K562 (cell line): ENCODE results near the gene CYB5RL. TPM values are rescaled to one million over a fixed set of nuclear protein-coding genes. Genes with fewer than 3 reads are reported as not detected.

ENCODE experiments used
- ATAC-seq: fragments of 200-7000 bp; cut with Tn5 transposase; 3 replicates; pipeline ENCODE4 v1.9.1; 2020; ENCODE audit warnings: moderate library complexity
- BruUV-seq: library from RNA; stranded (reverse); fragments of 400-500 nt; replicated peaks from 2 replicates; lab custom pipeline; 2021; lab: Mats Ljungman, UMichigan
- CTCF ChIA-PET: fragments of 300-600 bp; formaldehyde crosslinking; extraction: SDS; loops from one replicate; lab custom pipeline; 2021; ENCODE audit warnings: low intra/inter-chr PET ratio; lab: Yijun Ruan, JAX
- POLR2A ChIA-PET: fragments of 300-600, 350-650 bp; sonication (Branson Sonifier 250); formaldehyde crosslinking; extraction: SDS; loops from one replicate; lab custom pipeline; 2021; ENCODE audit warnings: antibody characterized with exemption, inconsistent platforms; lab: Yijun Ruan, JAX
- DNase-seq, 4 experiments: peaks; one replicate each; pipeline versions ENCODE4 v3.0.0 to v3.0.0-alpha.2; 2011 to 2018; ENCODE audit warnings: low spot score in 3 of 4, mixed read lengths in 3 of 4; ENCODE audit errors: extremely low read depth in 1 of 4
- FAIRE-seq: peaks from 2 replicates; lab custom pipeline; 2011; peaks lifted over from hg19 to GRCh38; lab: Jason Lieb, UNC
- H2AFZ ChIP-seq: 2 replicates; pipeline ENCODE4 v1.6.0; 2011; ENCODE audit warnings: low read depth, low read length, control low read depth, inconsistent platforms
- H3K27ac ChIP-seq: fragments of 200-600 bp; 3 replicates; pipeline ENCODE4 v1.8.0; 2011; ENCODE audit warnings: low read depth, mild to moderate bottlenecking, control low read depth, inconsistent platforms, low read length, moderate library complexity, mixed read lengths; ENCODE audit errors: extremely low read depth
- H3K27me3 ChIP-seq, 2 experiments: fragments of 300-600 bp in 1 of 2; 2 replicates in 1 of 2; 3 replicates in 1 of 2; pipeline versions ENCODE4 v1.6.0 to v1.8.0; 2011; ENCODE audit warnings: inconsistent platforms in 2 of 2, low read length in 2 of 2, mild to moderate bottlenecking in 1 of 2, mixed read lengths in 1 of 2, moderate library complexity in 1 of 2; ENCODE audit not compliant: control insufficient read depth in 2 of 2, insufficient read depth in 2 of 2
- H3K36me3 ChIP-seq: fragments of 300-600 bp; 3 replicates; pipeline ENCODE4 v1.8.0; 2011; ENCODE audit warnings: mild to moderate bottlenecking, low read length, inconsistent platforms; ENCODE audit not compliant: control insufficient read depth, insufficient read depth
- H3K4me1 ChIP-seq, 2 experiments: fragments of 200-600 bp in 1 of 2; replicated peaks in 1 of 2; 2 replicates in 1 of 2; 3 replicates in 1 of 2; pipeline versions ENCODE4 v1.5.1 to v1.8.0; 2011; ENCODE audit warnings: inconsistent platforms in 2 of 2, low read length in 2 of 2, mild to moderate bottlenecking in 1 of 2, mixed read lengths in 1 of 2, moderate library complexity in 1 of 2; ENCODE audit not compliant: control insufficient read depth in 2 of 2, insufficient read depth in 2 of 2
- H3K4me2 ChIP-seq: 2 replicates; pipeline ENCODE4 v1.6.1; 2011; ENCODE audit warnings: low read length, control low read depth, inconsistent platforms, mixed read lengths; ENCODE audit not compliant: insufficient read depth
- H3K4me3 ChIP-seq: fragments of 200-600 bp; sonication (generic), shearing (Covaris generic); 2 replicates; pipeline ENCODE4 v1.5.1; 2016; ENCODE audit warnings: control low read depth, inconsistent platforms
- H3K79me2 ChIP-seq: fragments of 200-600 bp; 3 replicates; pipeline ENCODE4 v1.8.0; 2011; ENCODE audit warnings: low read length, inconsistent platforms; ENCODE audit not compliant: control insufficient read depth, insufficient read depth
- H3K9ac ChIP-seq, 2 experiments: 2 replicates each; pipeline versions ENCODE4 v1.6.0 to v1.6.1; 2011; ENCODE audit warnings: low read depth in 2 of 2, low read length in 2 of 2, control low read depth in 1 of 2, inconsistent platforms in 1 of 2, mild to moderate bottlenecking in 1 of 2, mixed read lengths in 1 of 2; ENCODE audit not compliant: insufficient read depth in 1 of 2
- H3K9me1 ChIP-seq: one replicate; pipeline ENCODE4 v1.6.0; 2011; ENCODE audit warnings: inconsistent platforms, mild to moderate bottlenecking, low read length, moderate library complexity; ENCODE audit not compliant: control insufficient read depth, insufficient read depth
- H3K9me3 ChIP-seq: replicated peaks from 2 replicates; pipeline ENCODE4 v1.5.1; 2011; ENCODE audit warnings: low read depth, low read length, inconsistent platforms; ENCODE audit not compliant: control insufficient read depth, insufficient read depth
- H4K20me1 ChIP-seq: replicated peaks from 2 replicates; pipeline ENCODE4 v1.6.1; 2011; ENCODE audit warnings: low read length, inconsistent platforms, mixed read lengths; ENCODE audit not compliant: control insufficient read depth, insufficient read depth
- CBX8 ChIP-seq: fragments of 200-600 bp; sonication (generic); IDR thresholded peaks from 2 replicates; pipeline ENCODE4 v1.6.1; 2012; ENCODE audit warnings: borderline replicate concordance, mixed run types, low read depth, mild to moderate bottlenecking, moderate library complexity, mixed read lengths, low read length, control low read depth, inconsistent platforms; ENCODE audit not compliant: poor library complexity, severe bottlenecking; ENCODE audit errors: extremely low read depth
- CCNT2 ChIP-seq: IDR thresholded peaks from 2 replicates; pipeline ENCODE4 v1.6.1; 2011; ENCODE audit warnings: borderline replicate concordance, low read depth, mild to moderate bottlenecking, moderate library complexity, mixed read lengths, low read length; ENCODE audit not compliant: insufficient read length; ENCODE audit errors: extremely low read depth
- CHD1 ChIP-seq: fragments of 200-600 bp; sonication (generic); IDR thresholded peaks from one replicate; pipeline ENCODE4 v1.6.1; 2012; ENCODE audit warnings: mild to moderate bottlenecking, moderate library complexity, low read length, inconsistent platforms
- COPS2 ChIP-seq: fragments of 450-650 bp; conservative IDR thresholded peaks from 2 replicates; pipeline ENCODE4 v1.6.1; 2016; ENCODE audit warnings: mild to moderate bottlenecking, moderate library complexity
- CXXC5 ChIP-seq: fragments of 250-450 bp; sonication (Bioruptor Pico); IDR thresholded peaks from 2 replicates; pipeline ENCODE4 v1.8.0; 2022; ENCODE audit warnings: inconsistent platforms, mild to moderate bottlenecking, moderate library complexity
- DPF2 ChIP-seq: fragments of 450-650 bp; IDR thresholded peaks from 2 replicates; pipeline ENCODE4 v1.6.1; 2016
- FOSL1 ChIP-seq: fragments of 200-800 bp; sonication (Bioruptor generic); conservative IDR thresholded peaks from 2 replicates; pipeline ENCODE4 v1.6.1; 2016; ENCODE audit warnings: missing genetic modification characterization, missing compliant biosample characterization
- MEF2A ChIP-seq: IDR thresholded peaks from 2 replicates; pipeline ENCODE4 v1.6.1; 2011; ENCODE audit warnings: low read depth, mild to moderate bottlenecking, low read length, moderate library complexity; ENCODE audit not compliant: control insufficient read depth
- RBM25 ChIP-seq: fragments of 200-400 bp; formaldehyde crosslinking; IDR thresholded peaks from 2 replicates; pipeline ENCODE4 v1.6.1; 2018; ENCODE audit warnings: low read length, low read depth, moderate library complexity; ENCODE audit not compliant: severe bottlenecking
- RCOR1 ChIP-seq, 2 experiments: IDR thresholded peaks; 2 replicates each; pipeline ENCODE4 v1.6.1; 2012; ENCODE audit warnings: low read depth in 2 of 2, low read length in 2 of 2, borderline replicate concordance in 1 of 2, improper control_type of control experiment in 1 of 2
- XRCC3 ChIP-seq: fragments of 450-650 bp; IDR thresholded peaks from 2 replicates; pipeline ENCODE4 v1.6.1; 2017; ENCODE audit warnings: mild to moderate bottlenecking, moderate library complexity
- ZFP30 ChIP-seq: fragments of 250-450 bp; sonication (Bioruptor Pico); IDR thresholded peaks from 2 replicates; pipeline ENCODE4 v1.8.0; 2022; ENCODE audit warnings: moderate library complexity, mild to moderate bottlenecking, inconsistent platforms, borderline replicate concordance
- ZNF561 ChIP-seq: fragments of 450-650 bp; formaldehyde crosslinking; conservative IDR thresholded peaks from 2 replicates; pipeline ENCODE4 v1.4.0; 2020; ENCODE audit warnings: mild to moderate bottlenecking, moderate library complexity
- WGBS: fragments of 100-300 bp; shearing (Covaris generic); methylation state at CpG from one replicate; pipeline ENCODE4 v1.1.6; 2016; ENCODE audit warnings: low coverage, mixed read lengths; ENCODE audit not compliant: insufficient coverage; ENCODE audit errors: missing lambda C conversion rate; 5-methylcytosine and 5-hydroxymethylcytosine counted together
- in situ Hi-C: fragments of 300-500 bp; cut with MboI; formaldehyde crosslinking; loops from 4 replicates; pipeline ENCODE4 v1.15.0; 2018; ENCODE audit warnings: inconsistent platforms, mixed read lengths
- intact Hi-C: fragments of 100-400 bp; cut with micrococcal nuclease; formaldehyde crosslinking; loops from 2 replicates; pipeline ENCODE4 v1.14.2; 2022
- polyA plus RNA-seq, 8 experiments: library from polyadenylated mRNA; depleted of rRNA in 4 of 8; stranded (reverse) in 5 of 8; unstranded in 3 of 8; fragments of >200 nt; fragmentation: Nextera tagmentation in 2 of 8; fragmentation: Illumina TruSeq in 1 of 8; extraction: Ambion mirVana in 2 of 8; extraction: Trizol in 1 of 8; gene quantifications; 2 replicates each; pipeline versions ENCODE4 v1.2.1 to v1.2.3, GENCODE V29; 2011 to 2014; ENCODE audit warnings: inconsistent platforms in 1 of 8, missing spikeins in 1 of 8
- total RNA-seq, 7 experiments: library from RNA; depleted of rRNA in 6 of 7; stranded (reverse); fragments of >200 nt in 6 of 7; fragmentation: Illumina TruSeq in 2 of 7; extraction: Trizol in 2 of 7; gene quantifications; 2 replicates each; pipeline versions ENCODE4 v1.2.1 to v1.2.3, GENCODE V29; 2011 to 2021; ENCODE audit warnings: low replicate concordance in 1 of 7
- TF ChIP-seq, protein P1 (sequence below): fragments of 250-450 bp; sonication (Bioruptor Pico); IDR thresholded peaks from 2 replicates; pipeline ENCODE4 v1.8.0; 2022; ENCODE audit warnings: moderate library complexity, mild to moderate bottlenecking, inconsistent platforms
- TF ChIP-seq, protein P2 (sequence below): fragments of 250-450 bp; sonication (Bioruptor Pico); IDR thresholded peaks from 2 replicates; pipeline ENCODE4 v1.8.0; 2022; ENCODE audit warnings: inconsistent platforms, mild to moderate bottlenecking, moderate library complexity, borderline replicate concordance
- TF ChIP-seq, protein P3 (sequence below): fragments of 450-650 bp; formaldehyde crosslinking; IDR thresholded peaks from 2 replicates; pipeline ENCODE4 v1.4.0; 2022; ENCODE audit warnings: mild to moderate bottlenecking, moderate library complexity

CYB5RL gene
- total and polyA plus RNA-seq, 9 of the 15 experiments (the other 6 are each of a cell fraction or from before 2014, with no cell fraction given), result 7.9 to 18.0 (median 11.2) TPM

DNA sequence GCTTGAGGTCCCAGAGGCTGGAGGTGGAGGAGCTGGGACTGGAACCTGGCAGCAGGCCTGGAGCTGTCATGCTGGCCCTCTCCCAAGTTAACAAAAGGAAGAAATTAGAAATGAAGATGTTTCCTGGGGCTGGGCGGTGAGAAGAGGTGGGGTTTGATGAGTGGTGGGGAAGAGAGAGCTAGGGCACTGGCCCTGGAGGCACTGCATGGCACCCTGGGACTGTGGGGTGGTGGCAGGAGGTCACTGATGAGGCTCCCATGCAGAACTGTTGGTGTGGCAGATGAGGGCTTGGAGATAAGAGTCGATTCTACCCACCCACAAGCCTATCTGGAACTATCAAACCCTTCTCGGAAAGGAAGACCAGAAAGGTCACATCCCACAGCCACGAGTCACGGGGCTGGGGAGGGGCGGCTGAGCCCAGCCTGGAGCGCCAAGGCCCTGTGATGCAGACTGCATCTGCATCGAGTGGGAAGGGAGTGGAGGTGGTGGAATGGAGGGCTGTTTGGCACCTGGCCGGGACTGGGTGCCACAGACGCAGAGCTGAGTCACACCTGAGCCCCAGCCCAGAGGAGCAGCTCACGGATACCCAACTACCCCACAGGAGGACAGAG is 29.6 kb upstream of the CYB5RL start:
- WGBS, result 26% methylated on average over 11 of the region's 11 CpGs
- FAIRE-seq, result peak; percentile 69
- peak in 1 of 4 experiments; percentile 59 for DNase-seq
- TF ChIP-seq, protein P1, sequence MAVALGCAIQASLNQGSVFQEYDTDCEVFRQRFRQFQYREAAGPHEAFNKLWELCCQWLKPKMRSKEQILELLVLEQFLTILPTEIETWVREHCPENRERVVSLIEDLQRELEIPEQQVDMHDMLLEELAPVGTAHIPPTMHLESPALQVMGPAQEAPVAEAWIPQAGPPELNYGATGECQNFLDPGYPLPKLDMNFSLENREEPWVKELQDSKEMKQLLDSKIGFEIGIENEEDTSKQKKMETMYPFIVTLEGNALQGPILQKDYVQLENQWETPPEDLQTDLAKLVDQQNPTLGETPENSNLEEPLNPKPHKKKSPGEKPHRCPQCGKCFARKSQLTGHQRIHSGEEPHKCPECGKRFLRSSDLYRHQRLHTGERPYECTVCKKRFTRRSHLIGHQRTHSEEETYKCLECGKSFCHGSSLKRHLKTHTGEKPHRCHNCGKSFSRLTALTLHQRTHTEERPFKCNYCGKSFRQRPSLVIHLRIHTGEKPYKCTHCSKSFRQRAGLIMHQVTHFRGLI (CRISPR knock-in tag), result 0 out of 2 replicates have a peak, but pooled peaks have one; percentile 45
- peak; percentile 33 for TF ChIP-seq CCNT2
- 0 out of 2 replicates have a peak, but pooled peaks have one; percentile 14 for TF ChIP-seq FOSL1
- no peak for TF ChIP-seq ZNF561 (CRISPR knock-in tag)
- no peak for TF ChIP-seq RBM25
- no peak for TF ChIP-seq ZFP30 (CRISPR knock-in tag)
- no peak for TF ChIP-seq MEF2A
- no peak for TF ChIP-seq CBX8
- TF ChIP-seq XRCC3, result no peak
- TF ChIP-seq RCOR1 (IDR thresholded peaks at IDR 0.05; ENCODE audit: borderline replicate concordance in 1 of 2, low read depth in 2 of 2, low read length in 2 of 2), result no peak
- TF ChIP-seq DPF2, result no peak
- TF ChIP-seq, protein P2, sequence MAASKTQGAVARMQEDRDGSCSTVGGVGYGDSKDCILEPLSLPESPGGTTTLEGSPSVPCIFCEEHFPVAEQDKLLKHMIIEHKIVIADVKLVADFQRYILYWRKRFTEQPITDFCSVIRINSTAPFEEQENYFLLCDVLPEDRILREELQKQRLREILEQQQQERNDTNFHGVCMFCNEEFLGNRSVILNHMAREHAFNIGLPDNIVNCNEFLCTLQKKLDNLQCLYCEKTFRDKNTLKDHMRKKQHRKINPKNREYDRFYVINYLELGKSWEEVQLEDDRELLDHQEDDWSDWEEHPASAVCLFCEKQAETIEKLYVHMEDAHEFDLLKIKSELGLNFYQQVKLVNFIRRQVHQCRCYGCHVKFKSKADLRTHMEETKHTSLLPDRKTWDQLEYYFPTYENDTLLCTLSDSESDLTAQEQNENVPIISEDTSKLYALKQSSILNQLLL (CRISPR knock-in tag), result no peak
- TF ChIP-seq COPS2, result no peak
- no peak for TF ChIP-seq CXXC5 (CRISPR knock-in tag)
- TF ChIP-seq CHD1, result no peak
- TF ChIP-seq, protein P3, sequence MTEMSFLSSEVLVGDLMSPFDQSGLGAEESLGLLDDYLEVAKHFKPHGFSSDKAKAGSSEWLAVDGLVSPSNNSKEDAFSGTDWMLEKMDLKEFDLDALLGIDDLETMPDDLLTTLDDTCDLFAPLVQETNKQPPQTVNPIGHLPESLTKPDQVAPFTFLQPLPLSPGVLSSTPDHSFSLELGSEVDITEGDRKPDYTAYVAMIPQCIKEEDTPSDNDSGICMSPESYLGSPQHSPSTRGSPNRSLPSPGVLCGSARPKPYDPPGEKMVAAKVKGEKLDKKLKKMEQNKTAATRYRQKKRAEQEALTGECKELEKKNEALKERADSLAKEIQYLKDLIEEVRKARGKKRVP (CRISPR knock-in tag), result no peak

More for the DNA sequence above, 29.6 kb upstream of the CYB5RL start:
- intact Hi-C loops, result no loop called here
- H2AFZ ChIP-seq, result no peak overlapping the region
- CTCF ChIA-PET, result no interaction called here
- no peaks in the 10 kb centered on the region for H3K27me3 ChIP-seq
- H3K9me3 ChIP-seq, result no peaks in the 10 kb centered on the region
- peaks cover 45% of the 10 kb centered on the region for H3K36me3 ChIP-seq
- H3K4me1 ChIP-seq, result peaks cover 27 to 31% of the 10 kb centered on the region in 2 experiments
- no peaks in the 10 kb centered on the region for H3K9me1 ChIP-seq
- no peak overlapping the region for H3K27ac ChIP-seq
- peaks cover 11% of the 10 kb centered on the region for H4K20me1 ChIP-seq
- no TSS peak for BruUV-seq
- in situ Hi-C loops, result no loop called here
- H3K79me2 ChIP-seq, result no peaks in the 10 kb centered on the region
- H3K9ac ChIP-seq, result peak overlapping the region in 1 of 2 experiments; percentile 78; a peak in 2 of 4 replicates
- peak; percentile 31 for ATAC-seq
- POLR2A ChIA-PET, result interaction anchor here (0.8 to 2.8 kb wide), 10 partner anchors 9 to 300 kb away, joined by 3 to 21 read pairs (median 4); no protein-coding TSS in a partner anchor
- H3K4me3 ChIP-seq, result no peak overlapping the region
- H3K4me2 ChIP-seq, result no peak overlapping the region
